Activated CD4-positive, alpha-beta T cell treated with anti-CD3 and anti-CD28 coated beads for 48 hours (primary cell): ENCODE results near the gene GUCY1A2.
"Not testable (repeated sequence)": the region's sequence is repeated elsewhere in the genome, so short reads cannot be mapped to it uniquely, and the experiment has no call there.

Source experiments
- DNase-seq: peaks from one replicate; pipeline ENCODE4 v3.0.0-alpha.2; 2020

Gene GUCY1A2

DNA sequence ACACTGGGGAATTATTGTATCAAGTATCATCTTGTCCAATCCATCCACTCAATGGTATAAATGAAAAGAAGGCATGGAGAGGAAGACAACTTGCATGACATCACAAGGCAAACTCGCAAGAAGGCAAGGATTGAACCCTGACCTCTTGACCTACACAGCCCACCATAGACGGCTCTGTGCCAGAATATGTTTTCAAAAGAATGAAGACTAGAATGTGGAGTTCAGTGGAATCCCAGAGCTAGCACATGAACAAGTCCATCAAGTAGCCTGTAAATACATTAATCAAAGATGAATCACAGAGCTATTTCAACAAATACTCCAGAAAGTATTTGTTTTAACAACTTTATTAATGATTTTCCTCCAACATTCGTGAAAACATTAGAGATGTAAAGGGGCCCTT is 189.7 kb downstream of the GUCY1A2 start:
- DNase-seq = no peak

DNA sequence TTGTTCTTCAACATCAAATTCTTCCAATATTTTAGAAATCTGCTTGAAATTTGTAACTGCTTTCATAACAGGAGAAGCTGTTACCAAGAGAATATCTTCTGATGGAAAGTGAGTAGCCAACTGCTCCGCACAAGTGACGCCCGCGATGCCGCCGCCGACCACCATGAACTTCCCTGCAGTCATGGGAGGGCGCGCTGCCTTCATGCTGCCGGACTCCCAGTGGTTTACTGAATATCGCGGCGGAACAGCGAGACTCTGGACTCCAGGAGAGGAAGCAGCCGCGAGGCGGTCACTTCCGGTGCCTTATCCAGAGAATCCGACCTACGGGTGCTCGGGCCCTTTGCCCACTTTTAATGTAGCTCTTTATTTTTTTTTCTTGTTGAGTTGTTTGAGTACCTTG is 190.6 kb downstream of the GUCY1A2 start:
- no peak for DNase-seq

GRCh38 chr11:106826558-106826957 is 191.7 kb downstream of the GUCY1A2 start:
- not testable (repeated sequence) for DNase-seq

DNA sequence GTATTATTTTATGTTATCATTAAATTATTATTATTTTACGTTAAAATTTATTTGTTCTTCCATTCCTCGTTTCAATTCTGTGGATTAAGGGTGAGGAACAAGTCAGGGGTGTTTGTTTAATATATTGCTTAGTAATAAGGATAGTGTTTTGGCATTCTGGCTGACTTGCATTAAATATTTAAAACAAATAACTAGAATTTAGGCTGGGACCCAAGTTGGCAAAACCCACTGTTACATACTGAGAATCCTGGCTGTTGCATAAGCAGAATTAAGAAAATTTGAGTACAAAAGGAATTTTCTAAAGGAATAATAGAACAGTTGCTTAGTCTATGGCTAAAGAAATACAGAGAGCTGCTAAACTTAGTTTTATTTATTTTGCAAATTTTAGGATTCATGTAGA is 196.4 kb downstream of the GUCY1A2 start:
- no peak for DNase-seq

DNA sequence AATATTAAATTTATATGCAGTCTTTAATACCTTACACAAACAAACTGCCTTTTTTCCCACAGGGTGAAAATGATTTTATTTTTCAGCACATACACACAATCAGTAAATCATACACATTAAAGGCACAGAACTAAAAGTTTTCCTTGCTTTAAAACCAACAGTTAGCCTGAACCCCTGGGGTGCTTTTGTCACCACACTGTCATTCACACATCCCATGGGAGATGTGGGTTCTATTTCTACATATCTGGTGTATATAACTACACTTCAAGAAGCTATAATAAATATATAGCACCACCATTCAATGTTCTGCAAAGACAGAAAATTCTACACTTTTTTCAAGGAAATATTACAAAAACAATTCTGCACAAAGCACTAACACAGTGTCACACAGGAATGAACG is 197.0 kb downstream of the GUCY1A2 start:
- DNase-seq = no peak

DNA sequence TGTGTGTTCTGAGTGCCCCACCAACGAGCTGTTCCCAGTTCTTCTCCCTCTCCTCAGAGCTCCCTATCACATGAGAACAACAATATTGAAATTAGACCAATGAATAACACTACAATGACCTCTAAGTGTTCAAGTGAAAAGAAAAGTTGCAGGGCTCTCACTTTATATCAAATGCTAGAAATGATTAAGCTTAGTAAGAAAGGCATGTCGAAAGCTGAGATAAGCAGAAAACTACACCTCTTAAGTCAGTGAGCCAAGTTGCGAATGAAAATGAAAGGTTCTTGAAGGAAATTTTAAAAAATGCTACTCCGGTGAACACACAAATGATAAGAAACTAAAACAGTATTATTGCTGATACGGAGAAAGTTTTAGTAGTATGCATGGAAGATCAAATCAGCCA is 199.8 kb downstream of the GUCY1A2 start:
- no peak for DNase-seq

DNA sequence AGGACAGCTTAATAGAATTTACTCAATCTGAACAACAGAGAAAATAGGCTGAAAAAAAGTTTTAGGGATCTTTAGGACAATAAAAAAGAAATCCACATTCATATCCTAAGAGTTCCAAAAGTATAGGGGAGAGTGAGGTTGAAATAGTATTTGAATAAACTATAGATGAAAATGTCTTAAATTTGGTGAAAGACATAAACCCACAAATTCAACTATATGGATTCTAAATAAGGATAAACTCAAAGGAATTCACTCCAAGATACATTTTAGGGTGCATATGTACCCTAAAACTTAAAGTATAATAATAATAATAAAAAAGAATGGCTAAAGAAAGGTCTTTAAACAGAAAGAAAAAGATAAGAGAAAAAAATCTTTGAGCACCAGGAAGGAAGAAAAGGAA is 203.1 kb downstream of the GUCY1A2 start:
- DNase-seq = no peak

DNA sequence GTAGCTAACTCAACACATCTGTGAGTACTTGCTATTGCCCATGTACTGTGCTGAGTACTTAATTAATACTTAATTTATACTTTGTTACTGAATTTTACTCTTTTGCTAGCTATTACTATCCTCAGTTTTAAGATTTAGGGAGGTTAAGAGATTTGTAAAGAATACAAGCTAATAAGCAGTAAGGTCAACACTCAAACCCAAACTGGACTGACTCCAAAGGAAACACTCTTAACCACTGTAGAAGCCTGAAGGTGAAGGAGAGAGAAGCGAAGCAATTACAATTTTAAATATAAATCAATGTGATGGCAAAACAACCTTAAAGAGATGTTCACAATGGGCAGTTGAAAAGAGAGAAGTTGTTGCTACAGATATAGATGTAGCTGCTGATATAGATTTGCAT is 204.5 kb downstream of the GUCY1A2 start:
- no peak for DNase-seq

DNA sequence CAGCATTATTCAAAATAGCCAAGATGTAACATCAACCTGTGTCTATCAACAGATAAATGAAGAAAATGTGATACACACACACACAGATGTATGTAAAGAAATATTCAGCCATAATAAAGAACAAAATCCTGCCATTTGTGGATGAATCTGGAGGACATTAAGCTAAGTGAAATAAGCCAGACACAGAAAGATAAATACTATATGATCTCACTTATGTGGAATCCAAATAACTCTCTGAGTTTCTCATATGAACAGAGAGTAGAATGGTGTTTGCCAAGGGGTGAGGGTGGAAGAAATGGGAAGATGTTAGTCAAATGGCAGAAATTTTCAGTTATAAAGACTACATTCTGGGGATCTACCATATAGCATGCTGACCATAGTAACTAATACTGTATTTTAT is 224.2 kb downstream of the GUCY1A2 start:
- DNase-seq = no peak

DNA sequence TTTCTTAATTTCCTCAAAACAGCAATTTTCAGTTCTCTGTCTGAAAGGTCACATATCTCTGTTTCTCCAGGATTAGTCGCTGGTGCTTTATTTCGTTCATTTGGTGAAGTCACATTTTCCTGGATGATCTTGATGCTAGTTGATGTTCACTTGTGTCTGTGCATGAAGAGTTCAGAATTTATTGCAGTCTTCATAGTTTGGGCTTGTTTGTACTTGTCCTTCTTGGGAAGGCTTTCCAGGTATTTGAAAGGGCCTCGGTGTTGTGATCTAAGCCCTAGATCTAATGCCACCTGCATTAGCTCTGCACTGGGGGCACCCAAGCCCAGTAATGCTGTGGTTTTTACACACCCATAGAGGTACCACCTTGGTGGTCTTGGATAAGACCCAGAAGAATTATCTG is 228.9 kb downstream of the GUCY1A2 start:
- no peak for DNase-seq

DNA sequence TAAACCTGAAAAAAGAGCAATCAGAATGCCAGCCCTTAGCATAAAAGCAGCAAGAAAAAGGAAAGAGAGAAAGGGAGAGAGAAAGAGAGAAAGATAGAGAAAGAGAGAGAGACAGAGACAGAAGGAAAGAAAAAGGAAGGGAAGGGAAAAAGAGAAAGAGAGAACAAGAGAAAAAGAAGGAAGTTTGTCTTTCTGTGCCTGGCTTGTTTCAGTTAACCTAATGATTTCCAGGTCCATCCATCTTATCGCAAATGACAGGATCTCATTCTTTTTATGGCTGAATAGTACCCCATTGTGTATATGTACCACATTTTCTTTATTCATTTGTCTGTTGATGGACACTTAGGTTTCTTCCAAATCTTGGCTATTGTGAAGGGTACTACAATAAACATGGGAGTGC is 230.8 kb downstream of the GUCY1A2 start:
- no peak for DNase-seq

- no peak for DNase-seq
Observed at GRCh38 chr11:106785913-106786650, 232.2 kb downstream of the GUCY1A2 start.

- DNase-seq = not testable (repeated sequence)
Observed at GRCh38 chr11:106777302-106777701, 241.0 kb downstream of the GUCY1A2 start.

DNA sequence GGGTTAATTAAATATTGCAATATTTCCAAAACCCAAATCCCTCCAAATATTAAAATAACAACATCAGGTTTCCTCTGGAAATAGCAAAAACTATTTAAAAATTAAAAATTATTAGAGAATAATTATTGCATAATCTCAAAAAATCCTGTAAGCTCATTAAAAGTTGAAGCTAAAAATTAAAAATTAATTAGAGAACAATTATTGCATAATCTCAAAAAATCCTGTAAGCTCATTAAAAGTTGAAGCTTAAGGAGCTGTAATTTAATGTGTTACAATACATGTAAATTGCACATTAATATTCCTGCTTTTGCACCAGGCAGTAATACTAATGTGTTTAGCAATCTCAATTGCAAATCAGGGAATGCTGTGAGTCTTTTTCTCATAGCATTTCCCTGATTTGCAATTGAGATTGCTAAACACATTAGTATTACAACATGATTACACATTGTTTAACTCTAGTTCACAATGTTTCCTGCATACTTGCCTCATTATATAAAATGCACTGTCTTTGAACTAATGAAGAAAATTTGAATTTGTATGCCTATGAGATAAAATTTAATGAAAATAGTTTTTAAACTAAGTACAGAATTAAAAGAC is 247.7 kb downstream of the GUCY1A2 start:
- no peak for DNase-seq

DNA sequence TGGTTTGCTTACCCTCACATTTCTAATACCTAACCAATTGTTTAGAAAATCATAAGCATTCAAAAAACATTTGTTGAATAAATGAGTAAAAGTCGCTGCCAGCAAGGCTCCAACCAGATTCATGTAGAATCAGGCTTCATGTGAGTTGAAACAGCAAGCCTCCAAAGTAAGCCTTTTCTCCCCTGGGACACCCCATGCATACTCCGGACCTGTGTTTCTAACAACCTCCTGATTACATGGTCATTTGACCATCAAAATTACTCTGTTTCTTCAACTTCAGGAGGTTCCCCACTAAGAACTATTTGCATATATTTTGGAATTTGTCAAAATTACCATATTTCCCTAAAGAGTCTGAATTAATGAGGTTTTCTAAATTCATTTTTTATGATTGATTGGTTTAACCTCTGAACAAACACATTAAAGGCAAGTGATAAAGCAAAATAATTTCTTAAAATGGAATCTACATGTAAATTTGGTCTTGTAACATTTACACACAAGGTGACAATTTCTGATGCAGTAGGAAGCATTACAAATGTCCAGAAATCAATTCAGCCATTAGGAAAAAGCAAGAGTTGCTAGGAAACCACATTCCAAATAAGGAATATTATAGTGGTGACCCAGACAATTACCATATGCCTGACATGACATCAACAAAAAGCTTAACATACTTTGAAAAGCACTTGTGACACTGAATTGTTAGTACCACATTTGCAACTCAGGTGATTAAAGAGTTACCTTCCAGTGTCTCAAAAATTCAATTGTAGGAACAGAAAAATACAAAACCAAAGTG is 252.6 kb downstream of the GUCY1A2 start:
- DNase-seq = no peak

- no peak for DNase-seq
Observed at GRCh38 chr11:106763501-106763900, 254.8 kb downstream of the GUCY1A2 start.

DNA sequence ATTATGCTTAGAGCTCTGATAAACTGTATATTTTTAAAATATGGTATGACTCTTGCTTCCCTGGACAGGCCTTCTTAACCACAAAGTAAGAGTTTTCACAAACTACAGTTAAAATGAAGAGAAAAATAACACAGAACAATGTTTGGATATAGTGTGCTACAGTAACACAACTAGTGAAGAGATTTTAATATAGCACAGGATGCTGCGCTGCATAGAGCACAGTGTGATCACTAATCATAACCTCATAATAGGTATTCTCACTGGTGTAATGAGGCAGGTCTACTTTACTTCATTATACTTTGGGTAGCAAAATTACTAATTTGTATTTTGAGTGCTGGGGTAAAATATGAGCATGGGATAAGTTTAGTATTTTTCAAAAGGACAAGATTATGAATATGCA is 256.5 kb downstream of the GUCY1A2 start:
- DNase-seq = no peak

GRCh38 chr11:106761240-106761639 is 257.0 kb downstream of the GUCY1A2 start:
- DNase-seq = no peak

GRCh38 chr11:106748059-106748458 is 270.2 kb downstream of the GUCY1A2 start:
- DNase-seq = no peak

- no peak for DNase-seq
Observed at GRCh38 chr11:106745941-106746340, 272.3 kb downstream of the GUCY1A2 start.

DNA sequence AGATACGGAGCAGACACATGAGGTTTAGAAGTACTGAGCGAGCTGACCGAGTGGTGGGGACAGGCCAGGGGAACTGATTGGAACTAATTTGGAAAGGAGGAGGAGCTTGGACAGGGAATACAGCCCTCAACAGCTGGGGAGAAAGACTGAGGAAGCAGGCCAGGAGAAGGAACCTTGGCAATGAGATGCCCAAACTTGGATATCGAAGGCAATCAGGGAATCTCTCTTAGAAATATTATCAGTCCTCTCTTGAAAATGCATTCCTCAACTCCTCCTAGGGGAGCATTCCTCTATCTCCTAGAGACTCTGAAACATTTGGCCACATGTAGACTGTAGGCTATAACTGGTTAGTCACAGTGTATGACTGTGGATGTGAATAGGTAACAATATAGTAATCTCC is 284.6 kb downstream of the GUCY1A2 start:
- no peak for DNase-seq

DNA sequence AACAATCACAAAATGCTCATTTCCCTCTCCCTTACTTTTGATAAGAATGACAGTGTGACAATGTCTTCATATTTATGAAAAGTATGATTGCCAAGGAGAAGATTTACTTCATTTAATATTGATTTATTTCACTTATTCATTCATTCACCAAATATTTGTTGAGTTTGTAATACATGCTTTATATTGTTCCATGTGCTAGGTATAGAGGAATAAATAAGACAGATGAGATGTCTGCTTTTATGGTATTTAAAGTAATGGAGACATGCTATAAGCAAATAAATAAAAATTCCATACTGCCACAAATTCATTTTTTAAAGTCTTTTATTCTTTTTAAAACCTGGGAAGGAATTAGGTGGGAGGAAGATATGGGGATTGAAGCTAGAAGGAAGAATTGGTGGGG is 289.4 kb downstream of the GUCY1A2 start:
- DNase-seq = no peak

DNA sequence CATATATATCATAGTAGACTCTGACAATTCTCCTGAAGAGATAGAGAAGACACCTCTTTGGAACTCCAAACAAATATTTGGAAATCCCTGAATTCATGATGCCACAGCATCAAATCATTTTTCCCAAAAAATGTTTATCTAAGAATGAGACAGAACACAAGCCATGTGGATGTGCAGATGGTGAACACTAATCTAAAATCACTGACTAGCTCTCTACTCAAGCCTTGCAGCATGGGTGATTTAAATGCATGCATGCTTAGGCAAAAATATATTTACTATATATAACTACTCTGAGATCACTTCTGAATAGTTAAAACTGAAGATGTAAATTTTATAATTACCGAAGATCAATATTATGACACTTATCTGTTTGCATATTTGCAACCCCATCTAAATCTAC is 289.9 kb downstream of the GUCY1A2 start:
- no peak for DNase-seq

- no peak for DNase-seq
Observed at GRCh38 chr11:106727256-106727655, 291.0 kb downstream of the GUCY1A2 start.
